GM23338 (cell line): Measurements from ENCODE around the gene PIP5K1C. TPM values are rescaled to one million over a fixed set of nuclear protein-coding genes. Genes with fewer than 3 reads are reported as not detected.
A peak's percentile ranks its signal among the peaks of the same experiment; 100 is the strongest.

ENCODE experiments used
- ATAC-seq: fragments of 200-7000 bp; cut with Tn5 transposase; 3 replicates; pipeline ENCODE4 v1.9.1; 2020
- DNase-seq: peaks from one replicate; pipeline ENCODE4 v3.0.0-alpha.2; 2015; ENCODE audit warnings: low spot score
- H2AFZ ChIP-seq: fragments of 200-600 bp; sonication (generic); 2 replicates; pipeline ENCODE4 v1.8.0; 2016; ENCODE audit warnings: antibody characterized with exemption, mild to moderate bottlenecking, moderate library complexity
- H3F3A ChIP-seq: fragments of 200-600 bp; sonication (generic); replicated peaks from 2 replicates; pipeline ENCODE4 v1.8.0; 2017; ENCODE audit warnings: antibody characterized with exemption, mixed run types, low read depth
- H3K27ac ChIP-seq: fragments of 200-600 bp; sonication (generic); 2 replicates; pipeline ENCODE4 v1.6.1; 2016; ENCODE audit warnings: low read depth
- H3K27me3 ChIP-seq: fragments of 200-600 bp; sonication (generic); 2 replicates; pipeline ENCODE4 v1.8.0; 2016; ENCODE audit warnings: mild to moderate bottlenecking, mixed run types, moderate library complexity; ENCODE audit not compliant: insufficient read depth
- H3K36me3 ChIP-seq: fragments of 200-600 bp; sonication (generic); 2 replicates; pipeline ENCODE4 v1.8.0; 2016; ENCODE audit warnings: mild to moderate bottlenecking; ENCODE audit not compliant: insufficient read depth
- H3K4me1 ChIP-seq: fragments of 200-600 bp; sonication (generic); 2 replicates; pipeline ENCODE4 v1.8.0; 2016; ENCODE audit warnings: mild to moderate bottlenecking, moderate library complexity; ENCODE audit not compliant: insufficient read depth
- H3K4me2 ChIP-seq: fragments of 200-600 bp; sonication (generic); 2 replicates; pipeline ENCODE4 v1.7.1; 2017; ENCODE audit warnings: mixed run types
- H3K4me3 ChIP-seq: fragments of 200-600 bp; sonication (generic); 2 replicates; pipeline ENCODE4 v1.6.1; 2016; ENCODE audit warnings: mixed run types
- H3K79me2 ChIP-seq: fragments of 200-600 bp; sonication (generic); replicated peaks from 2 replicates; pipeline ENCODE4 v1.8.0; 2017; ENCODE audit warnings: mild to moderate bottlenecking; ENCODE audit not compliant: insufficient read depth
- H3K9me2 ChIP-seq: fragments of 200-600 bp; sonication (generic); 2 replicates; pipeline ENCODE4 v1.8.0; 2017; ENCODE audit not compliant: insufficient read depth
- H4K20me1 ChIP-seq: fragments of 200-600 bp; sonication (generic); replicated peaks from 2 replicates; pipeline ENCODE4 v1.8.0; 2017; ENCODE audit warnings: mild to moderate bottlenecking; ENCODE audit not compliant: insufficient read depth
- H3K27ac Mint-ChIP-seq: 2 replicates; pipeline ENCODE4 v1.8.0; 2020; ENCODE audit warnings: inconsistent platforms, mild to moderate bottlenecking, moderate library complexity, mixed read lengths
- H3K27me3 Mint-ChIP-seq: 3 replicates; pipeline ENCODE4 v1.8.0; 2022; ENCODE audit warnings: low read depth, mild to moderate bottlenecking, moderate library complexity, mixed read lengths, inconsistent platforms; ENCODE audit not compliant: insufficient read depth, poor library complexity
- H3K36me3 Mint-ChIP-seq: 3 replicates; pipeline ENCODE4 v1.8.0; 2021; ENCODE audit warnings: low read depth, mild to moderate bottlenecking, inconsistent platforms, moderate library complexity, mixed read lengths
- H3K4me1 Mint-ChIP-seq: 3 replicates; pipeline ENCODE4 v1.8.0; 2020; ENCODE audit warnings: mild to moderate bottlenecking, inconsistent platforms, mixed read lengths
- H3K4me3 Mint-ChIP-seq: 3 replicates; pipeline ENCODE4 v1.8.0; 2021; ENCODE audit warnings: moderate library complexity, mild to moderate bottlenecking, inconsistent platforms, mixed read lengths
- H3K9me3 Mint-ChIP-seq: 3 replicates; pipeline ENCODE4 v1.8.0; 2020; ENCODE audit warnings: moderate library complexity, mild to moderate bottlenecking, inconsistent platforms, mixed read lengths
- CREB1 ChIP-seq: fragments of 250-450 bp; sonication (Bioruptor Pico); IDR thresholded peaks from 2 replicates; pipeline ENCODE4 v1.5.0; 2020; ENCODE audit warnings: low read depth, mild to moderate bottlenecking, moderate library complexity
- EZH2 ChIP-seq: fragments of 200-600 bp; sonication (generic); IDR thresholded peaks from one replicate; pipeline ENCODE4 v1.8.0; 2017; ENCODE audit warnings: antibody characterized with exemption, mild to moderate bottlenecking, low read depth; ENCODE audit not compliant: unreplicated experiment
- NANOG ChIP-seq: IDR thresholded peaks from 2 replicates; pipeline ENCODE4 v1.6.1; 2016; ENCODE audit warnings: antibody characterized with exemption, borderline replicate concordance
- POLR2AphosphoS5 ChIP-seq: IDR thresholded peaks from 2 replicates; pipeline ENCODE4 v1.6.1; 2016; ENCODE audit warnings: antibody characterized with exemption, low read depth
- STAT1 ChIP-seq: IDR thresholded peaks from one replicate; pipeline ENCODE4 v1.6.1; 2016; ENCODE audit warnings: antibody characterized with exemption; ENCODE audit not compliant: unreplicated experiment
- ZNF114 ChIP-seq: fragments of 250-450 bp; sonication (Bioruptor Pico); IDR thresholded peaks from 2 replicates; pipeline ENCODE4 v1.5.0; 2020; ENCODE audit warnings: mild to moderate bottlenecking, moderate library complexity
- ZNF331 ChIP-seq: fragments of 250-450 bp; sonication (Bioruptor Pico); IDR thresholded peaks from 2 replicates; pipeline ENCODE4 v1.5.0; 2020; ENCODE audit warnings: low read depth, mild to moderate bottlenecking, moderate library complexity
- polyA plus RNA-seq: library from polyadenylated mRNA; unstranded; fragments of >200 nt; fragmentation: Nextera tagmentation; extraction: Ambion mirVana; gene quantifications from 2 replicates; pipeline ENCODE4 v1.2.1, GENCODE V29; 2016
- total RNA-seq: library from RNA; depleted of rRNA; stranded (reverse); fragments of >200 nt; shearing (Covaris generic); gene quantifications from 2 replicates; pipeline ENCODE4 v1.2.3, GENCODE V29; 2014
- TF ChIP-seq, protein P1 (sequence below): IDR thresholded peaks from one replicate; pipeline ENCODE4 v1.6.1; 2018; ENCODE audit warnings: antibody characterized with exemption; ENCODE audit not compliant: unreplicated experiment
- TF ChIP-seq, protein P2 (sequence below), 2 experiments: fragments of 200-600 bp in 1 of 2; sonication (generic) in 1 of 2; conservative IDR thresholded peaks; 2 replicates each; pipeline versions ENCODE4 v1.5.1 to v1.6.1; 2016 to 2017; ENCODE audit warnings: antibody characterized with exemption in 2 of 2, low read depth in 2 of 2, mild to moderate bottlenecking in 2 of 2, moderate library complexity in 1 of 2
- TF ChIP-seq, protein P3 (sequence below): fragments of 250-450 bp; sonication (Bioruptor Pico); IDR thresholded peaks from 2 replicates; pipeline ENCODE4 v1.5.0; 2020; ENCODE audit warnings: mild to moderate bottlenecking, moderate library complexity
- TF ChIP-seq, protein P4 (sequence below): IDR thresholded peaks from 2 replicates; pipeline ENCODE4 v1.6.1; 2016; ENCODE audit warnings: antibody characterized with exemption

PIP5K1C gene
- total and polyA plus RNA-seq, 2 experiments from 2014 or later = 11.8 to 46.7 TPM

DNA sequence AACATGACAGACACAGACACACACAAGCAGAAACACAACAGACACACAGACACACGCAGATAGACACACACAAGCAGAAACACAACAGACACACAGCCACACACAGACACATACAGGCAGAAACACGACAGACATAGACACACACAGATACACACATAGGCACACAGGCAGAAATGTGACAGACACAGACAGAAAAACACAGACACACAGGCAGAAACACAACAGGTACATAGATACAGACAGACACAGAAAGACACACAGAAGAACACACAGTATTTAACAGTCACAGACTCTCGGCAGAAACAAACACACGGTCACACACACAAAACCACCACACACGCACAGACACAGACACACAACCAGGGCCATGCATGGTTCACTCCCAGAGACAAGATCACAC lies 94.5 kb downstream of the PIP5K1C start:
- TF ChIP-seq, protein P1, sequence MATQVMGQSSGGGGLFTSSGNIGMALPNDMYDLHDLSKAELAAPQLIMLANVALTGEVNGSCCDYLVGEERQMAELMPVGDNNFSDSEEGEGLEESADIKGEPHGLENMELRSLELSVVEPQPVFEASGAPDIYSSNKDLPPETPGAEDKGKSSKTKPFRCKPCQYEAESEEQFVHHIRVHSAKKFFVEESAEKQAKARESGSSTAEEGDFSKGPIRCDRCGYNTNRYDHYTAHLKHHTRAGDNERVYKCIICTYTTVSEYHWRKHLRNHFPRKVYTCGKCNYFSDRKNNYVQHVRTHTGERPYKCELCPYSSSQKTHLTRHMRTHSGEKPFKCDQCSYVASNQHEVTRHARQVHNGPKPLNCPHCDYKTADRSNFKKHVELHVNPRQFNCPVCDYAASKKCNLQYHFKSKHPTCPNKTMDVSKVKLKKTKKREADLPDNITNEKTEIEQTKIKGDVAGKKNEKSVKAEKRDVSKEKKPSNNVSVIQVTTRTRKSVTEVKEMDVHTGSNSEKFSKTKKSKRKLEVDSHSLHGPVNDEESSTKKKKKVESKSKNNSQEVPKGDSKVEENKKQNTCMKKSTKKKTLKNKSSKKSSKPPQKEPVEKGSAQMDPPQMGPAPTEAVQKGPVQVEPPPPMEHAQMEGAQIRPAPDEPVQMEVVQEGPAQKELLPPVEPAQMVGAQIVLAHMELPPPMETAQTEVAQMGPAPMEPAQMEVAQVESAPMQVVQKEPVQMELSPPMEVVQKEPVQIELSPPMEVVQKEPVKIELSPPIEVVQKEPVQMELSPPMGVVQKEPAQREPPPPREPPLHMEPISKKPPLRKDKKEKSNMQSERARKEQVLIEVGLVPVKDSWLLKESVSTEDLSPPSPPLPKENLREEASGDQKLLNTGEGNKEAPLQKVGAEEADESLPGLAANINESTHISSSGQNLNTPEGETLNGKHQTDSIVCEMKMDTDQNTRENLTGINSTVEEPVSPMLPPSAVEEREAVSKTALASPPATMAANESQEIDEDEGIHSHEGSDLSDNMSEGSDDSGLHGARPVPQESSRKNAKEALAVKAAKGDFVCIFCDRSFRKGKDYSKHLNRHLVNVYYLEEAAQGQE = no peak
- no peak for TF ChIP-seq NANOG
- TF ChIP-seq ZNF114 (CRISPR knock-in tag) = no peak
- no peak for TF ChIP-seq ZNF331 (CRISPR knock-in tag)
- no peak for TF ChIP-seq EZH2
- TF ChIP-seq, protein P2, sequence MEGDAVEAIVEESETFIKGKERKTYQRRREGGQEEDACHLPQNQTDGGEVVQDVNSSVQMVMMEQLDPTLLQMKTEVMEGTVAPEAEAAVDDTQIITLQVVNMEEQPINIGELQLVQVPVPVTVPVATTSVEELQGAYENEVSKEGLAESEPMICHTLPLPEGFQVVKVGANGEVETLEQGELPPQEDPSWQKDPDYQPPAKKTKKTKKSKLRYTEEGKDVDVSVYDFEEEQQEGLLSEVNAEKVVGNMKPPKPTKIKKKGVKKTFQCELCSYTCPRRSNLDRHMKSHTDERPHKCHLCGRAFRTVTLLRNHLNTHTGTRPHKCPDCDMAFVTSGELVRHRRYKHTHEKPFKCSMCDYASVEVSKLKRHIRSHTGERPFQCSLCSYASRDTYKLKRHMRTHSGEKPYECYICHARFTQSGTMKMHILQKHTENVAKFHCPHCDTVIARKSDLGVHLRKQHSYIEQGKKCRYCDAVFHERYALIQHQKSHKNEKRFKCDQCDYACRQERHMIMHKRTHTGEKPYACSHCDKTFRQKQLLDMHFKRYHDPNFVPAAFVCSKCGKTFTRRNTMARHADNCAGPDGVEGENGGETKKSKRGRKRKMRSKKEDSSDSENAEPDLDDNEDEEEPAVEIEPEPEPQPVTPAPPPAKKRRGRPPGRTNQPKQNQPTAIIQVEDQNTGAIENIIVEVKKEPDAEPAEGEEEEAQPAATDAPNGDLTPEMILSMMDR (conservative IDR thresholded peaks at IDR 0.05; ENCODE audit: low read depth in 2 of 2) = no peak
- TF ChIP-seq, protein P3, sequence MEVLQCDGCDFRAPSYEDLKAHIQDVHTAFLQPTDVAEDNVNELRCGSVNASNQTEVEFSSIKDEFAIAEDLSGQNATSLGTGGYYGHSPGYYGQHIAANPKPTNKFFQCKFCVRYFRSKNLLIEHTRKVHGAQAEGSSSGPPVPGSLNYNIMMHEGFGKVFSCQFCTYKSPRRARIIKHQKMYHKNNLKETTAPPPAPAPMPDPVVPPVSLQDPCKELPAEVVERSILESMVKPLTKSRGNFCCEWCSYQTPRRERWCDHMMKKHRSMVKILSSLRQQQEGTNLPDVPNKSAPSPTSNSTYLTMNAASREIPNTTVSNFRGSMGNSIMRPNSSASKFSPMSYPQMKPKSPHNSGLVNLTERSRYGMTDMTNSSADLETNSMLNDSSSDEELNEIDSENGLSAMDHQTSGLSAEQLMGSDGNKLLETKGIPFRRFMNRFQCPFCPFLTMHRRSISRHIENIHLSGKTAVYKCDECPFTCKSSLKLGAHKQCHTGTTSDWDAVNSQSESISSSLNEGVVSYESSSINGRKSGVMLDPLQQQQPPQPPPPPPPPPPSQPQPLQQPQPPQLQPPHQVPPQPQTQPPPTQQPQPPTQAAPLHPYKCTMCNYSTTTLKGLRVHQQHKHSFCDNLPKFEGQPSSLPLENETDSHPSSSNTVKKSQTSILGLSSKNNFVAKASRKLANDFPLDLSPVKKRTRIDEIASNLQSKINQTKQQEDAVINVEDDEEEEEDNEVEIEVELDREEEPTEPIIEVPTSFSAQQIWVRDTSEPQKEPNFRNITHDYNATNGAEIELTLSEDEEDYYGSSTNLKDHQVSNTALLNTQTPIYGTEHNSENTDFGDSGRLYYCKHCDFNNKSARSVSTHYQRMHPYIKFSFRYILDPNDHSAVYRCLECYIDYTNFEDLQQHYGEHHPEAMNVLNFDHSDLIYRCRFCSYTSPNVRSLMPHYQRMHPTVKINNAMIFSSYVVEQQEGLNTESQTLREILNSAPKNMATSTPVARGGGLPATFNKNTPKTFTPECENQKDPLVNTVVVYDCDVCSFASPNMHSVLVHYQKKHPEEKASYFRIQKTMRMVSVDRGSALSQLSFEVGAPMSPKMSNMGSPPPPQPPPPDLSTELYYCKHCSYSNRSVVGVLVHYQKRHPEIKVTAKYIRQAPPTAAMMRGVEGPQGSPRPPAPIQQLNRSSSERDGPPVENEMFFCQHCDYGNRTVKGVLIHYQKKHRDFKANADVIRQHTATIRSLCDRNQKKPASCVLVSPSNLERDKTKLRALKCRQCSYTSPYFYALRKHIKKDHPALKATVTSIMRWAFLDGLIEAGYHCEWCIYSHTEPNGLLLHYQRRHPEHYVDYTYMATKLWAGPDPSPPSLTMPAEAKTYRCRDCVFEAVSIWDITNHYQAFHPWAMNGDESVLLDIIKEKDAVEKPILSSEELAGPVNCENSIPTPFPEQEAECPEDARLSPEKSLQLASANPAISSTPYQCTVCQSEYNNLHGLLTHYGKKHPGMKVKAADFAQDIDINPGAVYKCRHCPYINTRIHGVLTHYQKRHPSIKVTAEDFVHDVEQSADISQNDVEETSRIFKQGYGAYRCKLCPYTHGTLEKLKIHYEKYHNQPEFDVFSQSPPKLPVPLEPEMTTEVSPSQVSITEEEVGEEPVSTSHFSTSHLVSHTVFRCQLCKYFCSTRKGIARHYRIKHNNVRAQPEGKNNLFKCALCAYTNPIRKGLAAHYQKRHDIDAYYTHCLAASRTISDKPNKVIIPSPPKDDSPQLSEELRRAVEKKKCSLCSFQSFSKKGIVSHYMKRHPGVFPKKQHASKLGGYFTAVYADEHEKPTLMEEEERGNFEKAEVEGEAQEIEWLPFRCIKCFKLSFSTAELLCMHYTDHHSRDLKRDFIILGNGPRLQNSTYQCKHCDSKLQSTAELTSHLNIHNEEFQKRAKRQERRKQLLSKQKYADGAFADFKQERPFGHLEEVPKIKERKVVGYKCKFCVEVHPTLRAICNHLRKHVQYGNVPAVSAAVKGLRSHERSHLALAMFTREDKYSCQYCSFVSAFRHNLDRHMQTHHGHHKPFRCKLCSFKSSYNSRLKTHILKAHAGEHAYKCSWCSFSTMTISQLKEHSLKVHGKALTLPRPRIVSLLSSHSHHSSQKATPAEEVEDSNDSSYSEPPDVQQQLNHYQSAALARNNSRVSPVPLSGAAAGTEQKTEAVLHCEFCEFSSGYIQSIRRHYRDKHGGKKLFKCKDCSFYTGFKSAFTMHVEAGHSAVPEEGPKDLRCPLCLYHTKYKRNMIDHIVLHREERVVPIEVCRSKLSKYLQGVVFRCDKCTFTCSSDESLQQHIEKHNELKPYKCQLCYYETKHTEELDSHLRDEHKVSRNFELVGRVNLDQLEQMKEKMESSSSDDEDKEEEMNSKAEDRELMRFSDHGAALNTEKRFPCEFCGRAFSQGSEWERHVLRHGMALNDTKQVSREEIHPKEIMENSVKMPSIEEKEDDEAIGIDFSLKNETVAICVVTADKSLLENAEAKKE (CRISPR knock-in tag) = no peak
- no peak for TF ChIP-seq STAT1
- no peak for TF ChIP-seq POLR2AphosphoS5
- TF ChIP-seq CREB1 (CRISPR knock-in tag) = no peak
- TF ChIP-seq, protein P4, sequence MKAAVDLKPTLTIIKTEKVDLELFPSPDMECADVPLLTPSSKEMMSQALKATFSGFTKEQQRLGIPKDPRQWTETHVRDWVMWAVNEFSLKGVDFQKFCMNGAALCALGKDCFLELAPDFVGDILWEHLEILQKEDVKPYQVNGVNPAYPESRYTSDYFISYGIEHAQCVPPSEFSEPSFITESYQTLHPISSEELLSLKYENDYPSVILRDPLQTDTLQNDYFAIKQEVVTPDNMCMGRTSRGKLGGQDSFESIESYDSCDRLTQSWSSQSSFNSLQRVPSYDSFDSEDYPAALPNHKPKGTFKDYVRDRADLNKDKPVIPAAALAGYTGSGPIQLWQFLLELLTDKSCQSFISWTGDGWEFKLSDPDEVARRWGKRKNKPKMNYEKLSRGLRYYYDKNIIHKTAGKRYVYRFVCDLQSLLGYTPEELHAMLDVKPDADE = no peak
- H3F3A ChIP-seq = peaks cover 4% of the 10 kb centered on the region; the same call in 1 of the 2 replicates
- no peak overlapping the region for H3K27ac Mint-ChIP-seq
- ATAC-seq (no peak), DNase-seq (no peak)
- peaks cover 10% of the 10 kb centered on the region for H3K4me1 ChIP-seq
- no peak overlapping the region for H3K4me3 Mint-ChIP-seq
- peak overlapping the region; percentile 95 for H3K4me2 ChIP-seq
- peak overlapping the region; percentile 64 for H3K4me3 ChIP-seq
- H3K27me3 Mint-ChIP-seq = peaks cover 10% of the 10 kb centered on the region
- no peaks in the 10 kb centered on the region for H3K79me2 ChIP-seq
- peaks cover 11% of the 10 kb centered on the region for H3K4me1 Mint-ChIP-seq
- H3K27me3 ChIP-seq = peaks cover 11% of the 10 kb centered on the region
- no peaks in the 10 kb centered on the region for H4K20me1 ChIP-seq
- H3K9me2 ChIP-seq = no peaks in the 10 kb centered on the region
- H3K36me3 ChIP-seq = no peaks in the 10 kb centered on the region
- H3K9me3 Mint-ChIP-seq = no peaks in the 10 kb centered on the region
- H3K36me3 Mint-ChIP-seq = peaks cover 8% of the 10 kb centered on the region; the same call in 2 of the 3 replicates
- H3K27ac ChIP-seq = no peak overlapping the region
- no peak overlapping the region for H2AFZ ChIP-seq
